Skin of body (tissue), 2 donors: ENCODE results near the gene STON2. TPM values are rescaled to one million over a fixed set of nuclear protein-coding genes. Genes with fewer than 3 reads are reported as not detected.

Experiments used
- DNase-seq: peaks from one replicate; lab custom pipeline; 2025; lab: John Stamatoyannopoulos, UW
- total RNA-seq: library from RNA; depleted of rRNA; stranded (reverse); fragments of >200 nt; gene quantifications from one replicate; pipeline ENCODE4 v1.2.3, GENCODE V29; 2014

The STON2 gene
- total RNA-seq, 1 donor from 2014 or later: 28.7 TPM

DNA sequence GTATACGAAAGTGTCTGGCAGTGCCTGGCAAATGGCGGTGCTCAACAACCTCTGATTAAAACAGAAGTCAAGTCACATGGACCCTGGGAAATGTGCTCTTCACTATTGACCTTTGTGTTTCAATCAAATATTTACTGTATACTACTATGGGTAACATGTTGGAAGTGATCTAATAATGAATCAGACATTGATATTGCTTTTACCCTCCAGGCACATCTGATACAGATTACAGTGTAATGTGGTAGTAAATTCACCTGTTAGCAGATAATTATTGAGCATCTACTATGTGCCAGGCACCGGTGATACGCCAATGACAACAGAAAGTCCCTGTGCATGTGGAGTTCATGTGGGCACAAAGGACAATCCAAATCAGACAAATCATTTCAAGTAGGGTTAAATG lies 63.1 kb downstream of the STON2 start:
- DNase-seq: no peak

DNA sequence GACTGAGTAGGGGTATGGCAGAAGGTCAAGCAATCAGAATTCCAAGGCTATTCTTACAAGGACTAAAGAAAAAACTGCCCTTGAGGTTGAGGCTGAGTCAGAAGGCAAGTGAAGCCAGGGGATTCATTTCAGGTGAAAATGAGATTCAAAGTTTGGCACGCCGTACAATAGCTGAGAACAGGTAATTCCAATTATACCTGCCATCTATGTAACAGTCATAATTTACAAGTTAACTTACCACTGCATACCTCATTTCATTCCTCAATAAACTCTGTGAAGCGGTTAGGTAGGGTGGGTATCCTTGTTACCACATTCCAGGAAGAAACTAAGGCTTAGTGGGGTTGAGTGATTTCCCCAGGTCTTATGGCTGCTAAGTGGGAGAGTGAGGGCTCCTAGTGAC lies 64.1 kb downstream of the STON2 start:
- DNase-seq: no peak

DNA sequence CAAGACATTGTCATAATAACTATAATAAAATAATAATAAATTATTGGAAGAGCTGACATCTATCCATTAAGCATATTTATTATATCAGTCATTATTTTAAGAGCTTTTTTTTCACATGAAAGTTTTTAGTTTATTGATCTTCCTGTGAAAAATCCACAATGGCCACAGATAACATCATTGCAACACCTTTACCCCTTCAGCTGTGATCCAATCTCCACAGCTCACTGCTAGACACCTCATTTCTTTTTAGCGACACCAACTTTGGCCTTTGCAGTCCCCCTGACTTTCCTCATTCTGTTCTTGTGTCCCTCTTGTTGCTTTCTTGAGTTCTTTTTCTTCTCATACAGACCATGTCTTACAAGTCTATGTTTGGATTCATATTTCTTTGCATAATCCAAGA lies 67.4 kb downstream of the STON2 start:
- no peak for DNase-seq

DNA sequence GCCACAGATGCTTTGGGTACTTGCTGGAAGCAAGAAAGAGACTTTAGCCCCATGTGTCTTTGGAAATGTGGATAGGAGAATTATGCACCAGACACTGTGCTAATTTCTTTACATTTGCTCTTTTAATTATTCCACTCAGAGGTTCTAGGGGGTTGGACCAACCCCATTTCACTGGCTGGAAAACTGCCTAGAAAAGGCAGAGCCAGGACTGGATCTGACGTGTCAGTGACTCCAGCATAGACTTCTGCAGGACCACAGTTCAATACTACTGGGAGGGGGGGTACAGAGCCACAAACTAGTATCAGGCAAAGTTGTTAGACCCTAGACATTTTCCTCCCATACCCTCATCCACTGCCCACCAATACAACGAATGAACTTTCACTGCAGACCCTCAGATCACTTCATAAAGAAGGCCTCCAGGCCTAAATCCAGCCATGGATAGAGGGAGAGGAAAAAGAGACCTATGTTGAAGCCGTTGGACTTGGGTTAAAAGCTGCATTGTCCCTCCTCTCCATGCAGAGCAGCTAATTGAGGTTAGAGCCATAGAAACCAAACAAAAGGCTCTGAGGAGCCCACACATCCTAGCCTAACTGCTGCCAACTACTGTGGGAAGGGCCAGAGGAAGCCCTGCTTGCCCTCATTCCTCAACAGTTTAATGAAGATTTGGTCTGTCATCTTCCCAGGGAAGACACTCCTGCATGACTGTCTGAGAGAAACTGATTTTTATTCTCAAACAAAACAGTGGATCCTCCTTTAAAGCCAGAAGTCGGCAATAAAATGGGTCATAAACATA lies 68.7 kb downstream of the STON2 start:
- DNase-seq: no peak

GRCh38 chr14:81330619-81331122 lies 69.5 kb downstream of the STON2 start:
- DNase-seq: no peak

DNA sequence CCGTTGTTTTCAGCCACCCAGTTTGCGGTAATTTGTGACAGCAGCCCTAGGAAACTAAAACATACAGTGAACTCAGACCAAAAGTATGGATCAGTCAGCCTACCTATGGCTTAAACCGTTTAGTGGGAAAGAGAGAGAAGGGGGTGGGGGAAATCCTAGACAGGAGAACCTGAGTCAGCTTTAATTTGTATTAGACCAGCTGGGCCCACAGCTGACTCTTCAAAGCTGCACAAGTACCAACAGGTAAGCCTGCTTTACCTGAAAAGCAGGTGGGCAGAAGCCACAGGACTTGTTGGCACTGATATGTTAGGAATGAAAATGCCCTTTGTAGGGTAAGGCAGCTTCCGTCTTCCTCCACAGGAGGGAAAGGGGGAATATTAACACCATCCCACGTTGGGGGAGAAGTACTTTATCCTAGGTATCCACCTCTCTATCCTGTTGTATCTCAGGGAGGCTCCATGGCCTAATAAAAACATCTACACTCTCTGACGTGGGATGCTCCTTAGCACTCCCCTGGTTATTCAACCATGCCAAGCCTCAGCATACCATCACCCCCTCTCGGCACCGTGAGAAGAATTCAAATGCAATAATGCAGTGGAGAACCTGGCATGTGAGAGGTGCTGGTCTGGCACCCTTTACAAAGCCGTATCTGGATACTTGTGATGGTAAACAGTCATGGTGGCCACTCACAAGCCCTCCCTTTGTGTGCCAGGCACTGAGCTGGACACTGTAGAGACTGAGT lies 70.3 kb downstream of the STON2 start:
- DNase-seq: no peak

- no peak for DNase-seq
These were observed 73.7 kb downstream of the STON2 start for GRCh38 chr14:81326451-81326850.

GRCh38 chr14:81324011-81324410 lies 76.1 kb downstream of the STON2 start:
- no peak for DNase-seq

- no peak for DNase-seq
These were observed 77.0 kb downstream of the STON2 start for GRCh38 chr14:81323093-81323492.

GRCh38 chr14:81319946-81320345 lies 80.2 kb downstream of the STON2 start:
- no peak for DNase-seq

DNA sequence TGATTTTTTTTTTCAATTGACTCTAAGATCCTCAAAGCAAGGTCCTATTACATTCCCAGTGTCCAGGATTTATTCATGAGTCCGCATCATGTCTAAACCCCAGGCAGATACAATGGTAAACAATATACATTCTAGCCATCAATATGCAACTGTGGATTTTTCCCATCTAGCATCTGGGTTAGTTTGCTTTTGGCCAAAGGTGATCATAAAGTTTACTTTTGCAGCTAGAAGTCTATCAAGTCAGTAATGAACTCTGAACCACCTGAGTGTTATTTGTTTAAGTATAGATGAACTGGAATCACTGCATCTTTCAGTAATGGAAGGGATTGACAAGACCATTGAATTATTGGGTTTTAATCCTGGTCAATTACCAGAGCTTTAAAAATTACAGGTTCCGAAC lies 80.8 kb downstream of the STON2 start:
- no peak for DNase-seq

- no peak for DNase-seq
These were observed 84.8 kb downstream of the STON2 start for GRCh38 chr14:81315341-81315740.

GRCh38 chr14:81314443-81315175 lies 85.5 kb downstream of the STON2 start:
- DNase-seq: no peak

DNA sequence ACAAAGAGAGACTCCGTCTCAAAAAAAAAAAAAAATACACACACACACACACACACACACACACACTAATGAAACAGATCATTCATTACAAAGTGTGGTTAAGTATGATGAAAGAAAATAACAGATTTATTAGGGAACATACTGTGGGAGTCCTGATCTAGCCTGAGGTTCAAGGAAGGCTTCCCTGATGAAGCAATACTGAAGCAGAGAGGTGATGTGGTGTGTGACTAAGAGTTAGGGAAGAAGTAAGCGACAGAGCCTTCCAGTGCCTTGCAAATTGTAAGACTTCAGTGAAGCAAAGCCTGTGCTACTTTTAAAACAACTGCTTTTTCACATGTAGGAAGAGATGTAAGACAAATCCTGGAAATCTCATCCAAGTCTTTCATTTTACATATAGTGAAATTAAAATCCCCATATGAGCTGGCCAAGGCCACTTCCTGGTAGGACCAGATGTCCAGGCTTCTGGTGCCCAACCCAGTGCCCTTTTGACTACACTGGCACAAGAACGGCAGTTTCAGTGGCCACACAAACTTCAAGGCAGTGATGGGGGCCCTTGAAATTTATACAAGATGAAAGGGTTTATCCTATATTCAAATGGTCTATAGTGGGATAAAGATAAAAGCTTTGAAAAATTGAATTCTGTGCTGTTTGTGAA lies 86.2 kb downstream of the STON2 start:
- DNase-seq: no peak

DNA sequence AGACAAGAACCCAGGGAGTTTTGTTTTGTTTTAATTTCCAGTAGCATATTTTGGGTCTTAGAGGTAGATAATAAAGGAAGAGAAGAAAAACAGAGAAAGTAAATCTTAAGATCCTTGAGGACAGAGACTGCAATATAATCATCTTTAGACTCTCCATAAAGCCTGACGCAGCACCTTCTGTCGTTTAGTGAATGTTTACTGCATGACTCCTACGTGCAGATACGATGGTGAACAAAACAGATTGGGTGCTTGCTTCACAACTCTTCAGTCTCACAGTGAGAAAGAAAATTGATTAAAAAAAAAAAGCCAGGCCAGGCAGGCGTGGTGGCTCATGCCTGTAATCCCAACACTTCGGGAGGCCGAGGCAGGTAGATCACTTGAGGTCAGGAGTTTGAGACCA lies 86.9 kb downstream of the STON2 start:
- DNase-seq: no peak

GRCh38 chr14:81312289-81312876 lies 87.7 kb downstream of the STON2 start:
- no peak for DNase-seq

DNA sequence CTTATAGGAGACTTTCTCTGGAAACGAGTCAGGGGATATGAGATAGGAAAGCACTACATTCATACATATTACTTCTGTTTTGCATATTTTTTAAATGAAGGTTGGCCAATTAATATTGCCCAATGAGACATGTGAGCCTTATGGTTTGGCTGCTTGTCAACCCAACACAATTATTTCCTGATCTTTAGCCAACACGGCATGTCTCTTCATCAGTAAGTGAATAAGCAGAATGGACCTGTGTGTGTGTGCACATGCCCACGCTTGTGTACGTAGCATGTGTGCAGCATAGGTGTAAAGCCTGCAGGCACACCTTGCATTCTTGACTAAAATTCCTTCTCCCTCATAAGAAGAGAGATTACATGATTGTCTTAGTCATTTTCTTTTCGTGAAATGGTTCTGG lies 88.3 kb downstream of the STON2 start:
- DNase-seq: no peak

DNA sequence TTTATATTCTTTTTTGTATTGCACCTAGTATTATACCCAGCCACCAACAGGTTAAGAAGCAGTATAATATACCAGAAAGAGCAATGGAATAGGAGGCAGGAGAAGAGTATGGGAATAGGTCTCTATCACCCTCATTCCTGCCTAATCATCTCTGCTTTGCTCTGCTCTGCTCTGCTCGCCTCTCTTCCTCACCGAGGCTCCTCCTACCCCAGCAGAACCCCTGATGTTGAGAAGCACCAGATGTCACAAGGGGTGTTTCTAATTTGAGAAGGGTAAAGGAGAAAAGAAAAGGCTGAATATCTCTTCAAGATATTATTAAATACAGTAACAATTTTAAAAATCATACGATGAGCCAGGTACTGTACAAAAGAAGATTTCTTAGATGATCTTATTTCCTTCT lies 89.0 kb downstream of the STON2 start:
- no peak for DNase-seq

DNA sequence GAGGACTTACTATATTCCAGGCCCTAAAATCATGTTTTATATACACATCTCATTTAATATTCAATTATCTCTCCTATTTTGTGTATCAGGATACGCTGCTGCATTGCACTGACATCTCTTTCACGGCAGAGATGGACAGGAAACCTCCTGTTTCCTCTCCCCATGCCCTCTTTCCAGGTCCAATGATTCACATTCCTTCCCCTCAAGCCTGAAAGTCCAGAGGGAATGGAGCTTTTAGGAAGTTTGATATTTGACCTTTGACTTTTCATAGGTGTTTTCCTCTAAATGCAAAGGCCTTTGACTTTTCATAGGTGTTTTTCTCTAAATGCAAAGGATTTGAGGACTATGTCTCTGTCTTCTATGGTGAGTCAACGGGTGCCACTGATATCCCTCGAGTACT lies 89.5 kb downstream of the STON2 start:
- no peak for DNase-seq

DNA sequence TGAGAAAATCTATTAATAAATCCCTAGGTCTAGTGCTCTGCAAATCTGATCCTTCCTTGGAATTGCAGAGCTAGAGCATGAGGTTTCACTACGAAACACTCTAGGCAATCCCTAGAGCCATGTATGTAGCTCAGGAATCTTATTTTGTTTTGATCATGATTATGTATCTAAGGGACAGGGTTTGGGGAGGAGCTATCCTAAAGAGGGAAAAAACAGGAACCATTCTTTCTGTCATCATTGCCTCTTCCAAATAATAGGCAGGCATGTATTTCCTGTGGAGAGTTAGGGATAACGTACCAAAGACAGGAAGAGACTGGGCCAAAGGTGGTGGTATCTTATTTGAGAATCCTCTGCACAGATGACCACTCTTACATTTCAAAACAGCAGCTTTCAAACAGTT lies 90.6 kb downstream of the STON2 start:
- no peak for DNase-seq

GRCh38 chr14:81305743-81306142 lies 94.4 kb downstream of the STON2 start:
- DNase-seq: no peak
